RWPE2 (cell line): Measurements from ENCODE around the gene LGR4.

Source experiments
- ATAC-seq: fragments of 200-7000 bp; cut with Tn5 transposase; 3 replicates; pipeline ENCODE4 v1.9.1; 2021; ENCODE audit warnings: low read depth
- DNase-seq: peaks from one replicate; pipeline ENCODE4 v3.0.0-alpha.2; 2020; ENCODE audit warnings: low spot score
- H3K27ac ChIP-seq: fragments of 450-650 bp; 2 replicates; pipeline ENCODE4 v1.5.1; 2017; ENCODE audit warnings: mild to moderate bottlenecking; ENCODE audit not compliant: poor library complexity, severe bottlenecking
- H3K27me3 ChIP-seq: fragments of 250-450 bp; sonication (Bioruptor Pico); 2 replicates; pipeline ENCODE4 v1.5.1; 2021; ENCODE audit warnings: mild to moderate bottlenecking, moderate library complexity; ENCODE audit not compliant: insufficient read depth, poor library complexity, severe bottlenecking
- H3K36me3 ChIP-seq: fragments of 250-450 bp; sonication (Bioruptor Pico); 2 replicates; pipeline ENCODE4 v1.5.1; 2020; ENCODE audit warnings: low read depth, mild to moderate bottlenecking, moderate library complexity
- H3K4me1 ChIP-seq: fragments of 250-450 bp; sonication (Bioruptor Pico); 2 replicates; pipeline ENCODE4 v1.5.1; 2021; ENCODE audit warnings: mild to moderate bottlenecking, moderate library complexity; ENCODE audit not compliant: insufficient read depth, poor library complexity, severe bottlenecking
- H3K4me3 ChIP-seq: fragments of 250-450 bp; sonication (Bioruptor Pico); 2 replicates; pipeline ENCODE4 v1.5.1; 2021; ENCODE audit warnings: mild to moderate bottlenecking, moderate library complexity; ENCODE audit not compliant: severe bottlenecking
- H3K9me3 ChIP-seq: fragments of 250-450 bp; sonication (Bioruptor Pico); 2 replicates; pipeline ENCODE4 v1.5.1; 2021; ENCODE audit warnings: mild to moderate bottlenecking, moderate library complexity; ENCODE audit not compliant: severe bottlenecking
- CTCF ChIP-seq: fragments of 450-650 bp; IDR thresholded peaks from one replicate; pipeline ENCODE4 v1.5.1; 2017; ENCODE audit warnings: mild to moderate bottlenecking, moderate library complexity; ENCODE audit not compliant: poor library complexity, severe bottlenecking

LGR4 gene

GRCh38 chr11:27487706-27488105 is 15.1 kb upstream of the LGR4 start:
- Histone ChIP-seq H3K36me3 (peaks cover 20% of the 10 kb centered on the region), H3K27ac (no peak overlapping the region), H3K9me3 (no peaks in the 10 kb centered on the region), H3K4me1 (no peaks in the 10 kb centered on the region), H3K27me3 (no peaks in the 10 kb centered on the region), H3K4me3 (no peak overlapping the region)
- no peak for TF ChIP-seq CTCF
- DNase-seq (no peak), ATAC-seq (no peak)

GRCh38 chr11:27485930-27486773 is 13.6 kb upstream of the LGR4 start:
- DNase-seq, result no peak
- H3K36me3 ChIP-seq, result peaks cover 7% of the 10 kb centered on the region
- H3K27ac ChIP-seq, result no peak overlapping the region

GRCh38 chr11:27482793-27483192 is 10.2 kb upstream of the LGR4 start:
- no peaks in the 10 kb centered on the region for H3K9me3 ChIP-seq
- H3K36me3 ChIP-seq, result no peaks in the 10 kb centered on the region
- H3K4me3 ChIP-seq, result no peak overlapping the region
- no peak overlapping the region for H3K27ac ChIP-seq
- TF ChIP-seq CTCF, result no peak
- no peaks in the 10 kb centered on the region for H3K4me1 ChIP-seq
- no peak for DNase-seq
- H3K27me3 ChIP-seq, result no peaks in the 10 kb centered on the region
- ATAC-seq, result no peak

More at GRCh38 chr11:27485930-27486773, 13.6 kb upstream of the LGR4 start:
- Histone ChIP-seq H3K4me3 (no peak overlapping the region), H3K27me3 (no peaks in the 10 kb centered on the region), H3K4me1 (no peaks in the 10 kb centered on the region), H3K9me3 (no peaks in the 10 kb centered on the region)
- ATAC-seq, result peak; percentile 62
- TF ChIP-seq CTCF, result peak; percentile 99

DNA sequence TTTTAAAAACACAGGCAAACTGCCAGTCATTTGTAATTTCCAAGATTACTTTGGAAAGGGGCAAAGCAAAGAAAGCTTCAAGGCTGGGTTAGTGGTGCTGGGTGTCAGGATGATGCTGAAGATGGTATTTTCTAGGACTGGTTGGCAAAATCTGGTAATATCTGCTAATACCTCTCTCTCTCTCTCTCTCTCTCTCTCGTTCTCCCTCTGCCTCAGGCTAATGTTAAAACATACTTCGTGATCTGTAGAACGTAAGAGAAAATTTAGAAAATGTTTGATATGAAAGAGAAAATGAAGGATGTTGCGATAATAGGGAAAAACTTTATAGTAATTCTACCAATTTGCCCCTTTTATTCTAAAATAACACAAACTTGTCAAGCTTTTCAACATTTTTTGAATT is 9.4 kb upstream of the LGR4 start:
- DNase-seq, result no peak
- no peaks in the 10 kb centered on the region for H3K9me3 ChIP-seq
- no peaks in the 10 kb centered on the region for H3K36me3 ChIP-seq
- no peak overlapping the region for H3K27ac ChIP-seq
- no peak for ATAC-seq
- no peaks in the 10 kb centered on the region for H3K27me3 ChIP-seq
- TF ChIP-seq CTCF, result no peak
- H3K4me3 ChIP-seq, result no peak overlapping the region
- H3K4me1 ChIP-seq, result no peaks in the 10 kb centered on the region

DNA sequence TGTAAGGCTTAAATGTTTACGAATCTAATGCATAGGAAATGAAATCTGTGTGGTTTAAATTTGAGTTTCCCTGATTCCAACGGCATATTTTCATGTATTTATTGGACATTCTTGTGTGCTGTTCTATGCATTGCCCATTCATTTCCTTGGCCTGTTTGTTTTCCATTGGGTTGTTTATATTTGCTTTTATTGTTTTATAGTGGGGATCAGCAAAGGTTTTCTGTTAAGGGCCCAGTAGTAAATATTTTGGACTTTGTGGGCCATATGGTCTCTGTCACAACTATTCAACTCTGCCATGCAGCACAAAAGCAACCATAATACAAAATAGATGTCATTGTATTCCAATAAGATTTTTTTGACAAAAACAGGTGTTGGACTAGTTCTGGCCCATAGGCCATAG is 5.2 kb upstream of the LGR4 start:
- no peak for TF ChIP-seq CTCF
- H3K4me3 ChIP-seq, result no peak overlapping the region
- no peaks in the 10 kb centered on the region for H3K36me3 ChIP-seq
- ATAC-seq, result no peak
- H3K27ac ChIP-seq, result no peak overlapping the region
- no peaks in the 10 kb centered on the region for H3K9me3 ChIP-seq
- H3K4me1 ChIP-seq, result no peaks in the 10 kb centered on the region
- no peaks in the 10 kb centered on the region for H3K27me3 ChIP-seq
- no peak for DNase-seq
